Caki2 (cell line): ENCODE measurements around the gene UQCC5. TPM values are rescaled to one million over a fixed set of nuclear protein-coding genes. Genes with fewer than 3 reads are reported as not detected.

Experiments
- total RNA-seq: library from RNA; depleted of rRNA; stranded (reverse); fragments of >200 nt; shearing (Covaris generic); gene quantifications from 2 replicates; pipeline ENCODE4 v1.2.3, GENCODE V29; 2014; ENCODE audit warnings: low replicate concordance; rRNA removed

The UQCC5 gene
- total RNA-seq, 1 experiment from 2014 or later: 35.7 TPM

Other genes starting within 250 kb of the UQCC5 start
- gene GLYCTK, start 248.8 kb upstream of the UQCC5 start, total RNA-seq: 19.9 and 24.8 TPM in 2 replicates
- gene DNAH1, start 220.3 kb upstream of the UQCC5 start, total RNA-seq: 1.0 and 2.7 TPM in 2 replicates
- gene BAP1, start 126.6 kb upstream of the UQCC5 start, total RNA-seq: 87.8 and 139 TPM in 2 replicates
- gene PHF7, start 125.9 kb upstream of the UQCC5 start, total RNA-seq: 10.2 and 89.8 TPM in 2 replicates
- gene SEMA3G, start 91.5 kb upstream of the UQCC5 start, total RNA-seq: 0.17 TPM in 1 of 2 replicates, not detected in the other
- gene TNNC1, start 82.6 kb upstream of the UQCC5 start, total RNA-seq: 1.1 and 2.7 TPM in 2 replicates
- 11.9 and 36.3 TPM in 2 replicates for gene NISCH, start 81.0 kb upstream of the UQCC5 start, total RNA-seq
- gene STAB1, start 41.3 kb upstream of the UQCC5 start, total RNA-seq: not detected in 2 replicates
- 13.2 and 14.4 TPM in 2 replicates for gene NT5DC2, start 2.7 kb upstream of the UQCC5 start, total RNA-seq
- 3.4 and 4.4 TPM in 2 replicates for gene PBRM1, start 149.3 kb downstream of the UQCC5 start, total RNA-seq
- gene GNL3, start 149.4 kb downstream of the UQCC5 start, total RNA-seq: 95.6 and 127 TPM in 2 replicates
- gene GLT8D1, start 169.2 kb downstream of the UQCC5 start, total RNA-seq: 60.8 and 82.8 TPM in 2 replicates
- gene SPCS1, start 169.5 kb downstream of the UQCC5 start, total RNA-seq: 66.9 and 83.5 TPM in 2 replicates
- 16.4 and 27.3 TPM in 2 replicates for gene NEK4, start 234.3 kb downstream of the UQCC5 start, total RNA-seq
- gene ITIH1, start 241.0 kb downstream of the UQCC5 start, total RNA-seq: not detected in 2 replicates